K562 (cell line): ENCODE results near the gene LIN9. TPM values are rescaled to one million over a fixed set of nuclear protein-coding genes. Genes with fewer than 3 reads are reported as not detected.
A peak's percentile ranks its signal among the peaks of the same experiment; 100 is the strongest.

Experiments
- E2F1 ChIP-seq: sonication (generic); formaldehyde crosslinking; IDR thresholded peaks from 2 replicates; pipeline ENCODE4 v1.8.1; 2023; ENCODE audit warnings: mild to moderate bottlenecking, missing genetic modification reagents, moderate library complexity
- GATAD2B ChIP-seq: fragments of 450-650 bp; IDR thresholded peaks from 2 replicates; pipeline ENCODE4 v1.6.1; 2017; ENCODE audit warnings: mild to moderate bottlenecking, borderline replicate concordance
- HNRNPK ChIP-seq: fragments of 200-400 bp; formaldehyde crosslinking; IDR thresholded peaks from one replicate; pipeline ENCODE4 v1.6.1; 2018; ENCODE audit warnings: mild to moderate bottlenecking, low read depth, low read length; ENCODE audit not compliant: poor library complexity, severe bottlenecking
- JUNB ChIP-seq: fragments of 450-650 bp; formaldehyde crosslinking; conservative IDR thresholded peaks from 2 replicates; pipeline ENCODE4 v1.4.0; 2020; ENCODE audit warnings: mild to moderate bottlenecking
- KHSRP ChIP-seq: fragments of 450-650 bp; IDR thresholded peaks from 2 replicates; pipeline ENCODE4 v1.6.1; 2017
- MCM5 ChIP-seq: fragments of 450-650 bp; IDR thresholded peaks from 2 replicates; pipeline ENCODE4 v1.6.1; 2016; ENCODE audit warnings: low read depth
- MIER1 ChIP-seq: fragments of 450-650 bp; IDR thresholded peaks from 2 replicates; pipeline ENCODE4 v1.6.1; 2016; ENCODE audit warnings: antibody characterized with exemption, mild to moderate bottlenecking, low read depth
- NFE2 ChIP-seq: IDR thresholded peaks from 2 replicates; pipeline ENCODE4 v1.6.1; 2014; ENCODE audit warnings: antibody characterized with exemption, low read depth
- POLR2G ChIP-seq: fragments of 200-400 bp; formaldehyde crosslinking; IDR thresholded peaks from 2 replicates; pipeline ENCODE4 v1.6.1; 2017; ENCODE audit warnings: low read depth, mild to moderate bottlenecking, antibody characterized with exemption, low read length, moderate library complexity
- PURB ChIP-seq: sonication (generic); formaldehyde crosslinking; IDR thresholded peaks from 2 replicates; pipeline ENCODE4 v1.9.0; 2021; ENCODE audit warnings: low read depth, mild to moderate bottlenecking, missing genetic modification reagents
- TSC22D4 ChIP-seq: fragments of 450-650 bp; IDR thresholded peaks from 2 replicates; pipeline ENCODE4 v1.6.1; 2016; ENCODE audit warnings: missing genetic modification characterization, missing biosample characterization, control low read depth
- XRCC3 ChIP-seq: fragments of 450-650 bp; IDR thresholded peaks from 2 replicates; pipeline ENCODE4 v1.6.1; 2017; ENCODE audit warnings: mild to moderate bottlenecking, moderate library complexity
- ZBTB17 ChIP-seq: fragments of 450-650 bp; formaldehyde crosslinking; IDR thresholded peaks from 2 replicates; pipeline ENCODE4 v1.4.0; 2020; ENCODE audit warnings: mild to moderate bottlenecking
- ZNF121 ChIP-seq: sonication (generic); formaldehyde crosslinking; conservative IDR thresholded peaks from 2 replicates; pipeline ENCODE4 v1.8.0; 2022; ENCODE audit warnings: missing genetic modification reagents
- ZNF445 ChIP-seq: fragments of 250-450 bp; sonication (Bioruptor Pico); IDR thresholded peaks from 2 replicates; pipeline ENCODE4 v1.4.0; 2020; ENCODE audit warnings: low read depth, mild to moderate bottlenecking, moderate library complexity
- polyA plus RNA-seq, 8 experiments: library from polyadenylated mRNA; depleted of rRNA in 4 of 8; stranded (reverse) in 5 of 8; unstranded in 3 of 8; fragments of >200 nt; fragmentation: Nextera tagmentation in 2 of 8; fragmentation: Illumina TruSeq in 1 of 8; extraction: Ambion mirVana in 2 of 8; extraction: Trizol in 1 of 8; gene quantifications; 2 replicates each; pipeline versions ENCODE4 v1.2.1 to v1.2.3, GENCODE V29; 2011 to 2014; ENCODE audit warnings: inconsistent platforms in 1 of 8, missing spikeins in 1 of 8
- total RNA-seq, 7 experiments: library from RNA; depleted of rRNA in 6 of 7; stranded (reverse); fragments of >200 nt in 6 of 7; fragmentation: Illumina TruSeq in 2 of 7; extraction: Trizol in 2 of 7; gene quantifications; 2 replicates each; pipeline versions ENCODE4 v1.2.1 to v1.2.3, GENCODE V29; 2011 to 2021; ENCODE audit warnings: low replicate concordance in 1 of 7
- TF ChIP-seq, protein P1 (sequence below): fragments of 450-650 bp; IDR thresholded peaks from 2 replicates; pipeline ENCODE4 v1.6.1; 2016; ENCODE audit warnings: antibody characterized with exemption
- TF ChIP-seq, protein P2 (sequence below): sonication (generic); formaldehyde crosslinking; IDR thresholded peaks from 2 replicates; pipeline ENCODE4 v1.4.0; 2020; ENCODE audit warnings: mild to moderate bottlenecking, missing genetic modification reagents
- TF ChIP-seq, protein P3 (sequence below): fragments of 250-450 bp; sonication (Bioruptor Pico); IDR thresholded peaks from 2 replicates; pipeline ENCODE4 v1.5.0; 2021; ENCODE audit warnings: mild to moderate bottlenecking, moderate library complexity
- TF ChIP-seq, protein P4 (sequence below): sonication (generic); formaldehyde crosslinking; IDR thresholded peaks from 2 replicates; pipeline ENCODE4 v1.8.1; 2022; ENCODE audit warnings: missing genetic modification reagents

LIN9 gene
- total and polyA plus RNA-seq, 9 of the 15 experiments (the other 6 are each of a cell fraction or from before 2014, with no cell fraction given), result 18.8 to 33.0 (median 25.5) TPM

- TF ChIP-seq, protein P1, sequence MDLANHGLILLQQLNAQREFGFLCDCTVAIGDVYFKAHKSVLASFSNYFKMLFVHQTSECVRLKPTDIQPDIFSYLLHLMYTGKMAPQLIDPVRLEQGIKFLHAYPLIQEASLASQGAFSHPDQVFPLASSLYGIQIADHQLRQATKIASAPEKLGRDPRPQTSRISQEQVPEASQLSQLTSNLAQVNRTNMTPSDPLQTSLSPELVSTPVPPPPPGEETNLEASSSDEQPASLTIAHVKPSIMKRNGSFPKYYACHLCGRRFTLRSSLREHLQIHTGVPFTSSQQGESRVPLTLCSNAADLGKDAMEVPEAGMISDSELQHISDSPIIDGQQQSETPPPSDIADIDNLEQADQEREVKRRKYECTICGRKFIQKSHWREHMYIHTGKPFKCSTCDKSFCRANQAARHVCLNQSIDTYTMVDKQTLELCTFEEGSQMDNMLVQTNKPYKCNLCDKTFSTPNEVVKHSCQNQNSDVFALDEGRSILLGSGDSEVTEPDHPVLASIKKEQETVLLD, result no peak
- TF ChIP-seq XRCC3 (no peak), ZNF121 (no peak), POLR2G (peak; percentile 86; the same call in 1 of the 2 replicates), ZNF445 (CRISPR knock-in tag) (no peak), NFE2 (no peak), JUNB (CRISPR knock-in tag) (no peak), MIER1 (no peak), ZBTB17 (CRISPR knock-in tag) (peak; percentile 78; the same call in 1 of the 2 replicates), PURB (CRISPR knock-in tag) (no peak), TSC22D4 (0 out of 2 replicates have a peak, but pooled peaks have one; percentile 26), E2F1 (CRISPR knock-in tag) (no peak), KHSRP (no peak), GATAD2B (no peak), MCM5 (no peak), HNRNPK (no peak)
- TF ChIP-seq, protein P2, sequence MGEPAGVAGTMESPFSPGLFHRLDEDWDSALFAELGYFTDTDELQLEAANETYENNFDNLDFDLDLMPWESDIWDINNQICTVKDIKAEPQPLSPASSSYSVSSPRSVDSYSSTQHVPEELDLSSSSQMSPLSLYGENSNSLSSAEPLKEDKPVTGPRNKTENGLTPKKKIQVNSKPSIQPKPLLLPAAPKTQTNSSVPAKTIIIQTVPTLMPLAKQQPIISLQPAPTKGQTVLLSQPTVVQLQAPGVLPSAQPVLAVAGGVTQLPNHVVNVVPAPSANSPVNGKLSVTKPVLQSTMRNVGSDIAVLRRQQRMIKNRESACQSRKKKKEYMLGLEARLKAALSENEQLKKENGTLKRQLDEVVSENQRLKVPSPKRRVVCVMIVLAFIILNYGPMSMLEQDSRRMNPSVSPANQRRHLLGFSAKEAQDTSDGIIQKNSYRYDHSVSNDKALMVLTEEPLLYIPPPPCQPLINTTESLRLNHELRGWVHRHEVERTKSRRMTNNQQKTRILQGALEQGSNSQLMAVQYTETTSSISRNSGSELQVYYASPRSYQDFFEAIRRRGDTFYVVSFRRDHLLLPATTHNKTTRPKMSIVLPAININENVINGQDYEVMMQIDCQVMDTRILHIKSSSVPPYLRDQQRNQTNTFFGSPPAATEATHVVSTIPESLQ (CRISPR knock-in tag), result no peak; the same call in 1 of the 2 replicates
- TF ChIP-seq, protein P3, sequence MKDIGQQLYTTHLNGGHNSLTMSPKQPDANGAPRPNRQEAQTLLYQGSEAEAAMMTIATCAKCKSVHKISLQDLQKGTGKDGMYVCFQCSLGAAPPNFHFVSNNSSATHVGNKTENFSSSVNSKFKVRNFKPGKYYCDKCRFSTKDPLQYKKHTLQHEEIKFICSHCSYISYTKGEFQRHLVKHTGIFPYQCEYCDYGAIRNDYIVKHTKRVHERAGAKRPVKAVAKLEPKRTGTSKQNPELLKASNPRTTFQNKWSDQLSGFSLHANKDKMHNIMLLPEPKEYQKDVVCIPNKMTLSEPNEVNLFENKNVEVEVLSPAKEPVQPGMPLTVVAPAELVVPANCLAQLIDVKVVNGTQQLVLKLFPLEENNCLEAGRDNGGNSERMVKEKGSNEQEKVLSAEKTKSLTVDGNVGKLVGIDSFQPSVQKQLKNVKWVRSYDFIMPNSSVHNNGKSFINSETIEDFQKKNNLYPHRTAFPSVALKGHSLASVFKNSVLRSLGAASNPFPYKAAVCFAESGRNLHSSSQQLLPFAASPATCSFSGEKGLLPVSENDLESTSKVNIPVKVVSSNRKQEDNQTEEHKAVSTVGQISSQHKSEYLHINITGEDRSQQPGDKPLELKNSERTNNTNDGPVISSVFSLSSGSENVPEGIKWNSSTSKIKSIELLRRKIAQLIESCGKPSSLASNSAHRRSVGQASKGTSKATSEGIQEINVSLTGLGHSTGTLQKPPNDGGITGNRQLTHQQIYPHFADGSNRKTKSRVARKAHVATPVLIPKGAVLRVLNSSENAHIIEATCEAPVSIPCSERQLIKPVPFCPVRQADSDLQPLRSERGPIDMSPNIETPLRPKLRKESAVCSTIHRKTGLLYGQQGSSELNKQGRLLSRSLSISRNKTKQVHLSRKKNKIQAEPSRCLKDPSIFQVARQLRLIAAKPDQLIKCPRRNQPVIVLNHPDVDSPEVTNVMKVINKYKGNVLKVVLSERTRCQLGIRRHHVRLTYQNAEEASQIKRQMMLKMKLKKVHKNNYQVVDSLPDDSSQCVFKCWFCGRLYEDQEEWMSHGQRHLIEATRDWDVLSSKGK (CRISPR knock-in tag), result no peak
- TF ChIP-seq, protein P4, sequence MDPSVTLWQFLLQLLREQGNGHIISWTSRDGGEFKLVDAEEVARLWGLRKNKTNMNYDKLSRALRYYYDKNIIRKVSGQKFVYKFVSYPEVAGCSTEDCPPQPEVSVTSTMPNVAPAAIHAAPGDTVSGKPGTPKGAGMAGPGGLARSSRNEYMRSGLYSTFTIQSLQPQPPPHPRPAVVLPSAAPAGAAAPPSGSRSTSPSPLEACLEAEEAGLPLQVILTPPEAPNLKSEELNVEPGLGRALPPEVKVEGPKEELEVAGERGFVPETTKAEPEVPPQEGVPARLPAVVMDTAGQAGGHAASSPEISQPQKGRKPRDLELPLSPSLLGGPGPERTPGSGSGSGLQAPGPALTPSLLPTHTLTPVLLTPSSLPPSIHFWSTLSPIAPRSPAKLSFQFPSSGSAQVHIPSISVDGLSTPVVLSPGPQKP, result no peak
Measured at GRCh38 chr1:226309398-226310244, 657 bp upstream of the LIN9 start (continued).
